HepG2 (cell line): Measurements from ENCODE around the gene HOXA6.

Experiments
- CBFB ChIP-seq: sonication (generic); formaldehyde crosslinking; IDR thresholded peaks from 2 replicates; pipeline ENCODE4 v1.4.0; 2020; ENCODE audit warnings: missing genetic modification reagents
- HDAC1 ChIP-seq: sonication (generic); formaldehyde crosslinking; IDR thresholded peaks from 2 replicates; pipeline ENCODE4 v1.5.1; 2020; ENCODE audit warnings: mild to moderate bottlenecking, missing genetic modification reagents
- MAFF ChIP-seq: IDR thresholded peaks from 2 replicates; pipeline ENCODE4 v1.6.1; 2011; ENCODE audit warnings: low read depth, low read length, improper control_type of control experiment
- PRMT3 ChIP-seq: sonication (generic); formaldehyde crosslinking; IDR thresholded peaks from 2 replicates; pipeline ENCODE4 v1.8.1; 2022; ENCODE audit warnings: low read depth, mild to moderate bottlenecking, moderate library complexity, missing genetic modification reagents, borderline replicate concordance
- SOX5 ChIP-seq: IDR thresholded peaks from 2 replicates; pipeline ENCODE4 v1.6.1; 2016; ENCODE audit warnings: borderline replicate concordance
- TRIM24 ChIP-seq: sonication (generic); formaldehyde crosslinking; IDR thresholded peaks from 2 replicates; pipeline ENCODE4 v1.8.0; 2022; ENCODE audit warnings: mild to moderate bottlenecking, missing genetic modification reagents
- ZFP36L1 ChIP-seq: sonication (generic); formaldehyde crosslinking; IDR thresholded peaks from 2 replicates; pipeline ENCODE4 v1.8.0; 2022; ENCODE audit warnings: mild to moderate bottlenecking, missing genetic modification reagents, moderate library complexity
- ZNF180 ChIP-seq: sonication (generic); formaldehyde crosslinking; IDR thresholded peaks from 2 replicates; pipeline ENCODE4 v1.4.0; 2020; ENCODE audit warnings: low read depth, missing genetic modification reagents, borderline replicate concordance
- ZNF431 ChIP-seq: sonication (generic); formaldehyde crosslinking; IDR thresholded peaks from 2 replicates; pipeline ENCODE4 v1.9.0; 2022; ENCODE audit warnings: missing genetic modification reagents, low read depth, mild to moderate bottlenecking, borderline replicate concordance
- TF ChIP-seq, protein P1 (sequence below): sonication (generic); formaldehyde crosslinking; IDR thresholded peaks from 2 replicates; pipeline ENCODE4 v1.5.0; 2020; ENCODE audit warnings: mild to moderate bottlenecking, missing genetic modification reagents, moderate library complexity
- TF ChIP-seq, protein P2 (sequence below): sonication (generic); formaldehyde crosslinking; IDR thresholded peaks from 2 replicates; pipeline ENCODE4 v1.9.0; 2022; ENCODE audit warnings: missing genetic modification reagents, mild to moderate bottlenecking, borderline replicate concordance
- TF ChIP-seq, protein P3 (sequence below): sonication (generic); formaldehyde crosslinking; IDR thresholded peaks from 2 replicates; pipeline ENCODE4 v1.8.1; 2023; ENCODE audit warnings: mild to moderate bottlenecking, missing genetic modification reagents

DNA sequence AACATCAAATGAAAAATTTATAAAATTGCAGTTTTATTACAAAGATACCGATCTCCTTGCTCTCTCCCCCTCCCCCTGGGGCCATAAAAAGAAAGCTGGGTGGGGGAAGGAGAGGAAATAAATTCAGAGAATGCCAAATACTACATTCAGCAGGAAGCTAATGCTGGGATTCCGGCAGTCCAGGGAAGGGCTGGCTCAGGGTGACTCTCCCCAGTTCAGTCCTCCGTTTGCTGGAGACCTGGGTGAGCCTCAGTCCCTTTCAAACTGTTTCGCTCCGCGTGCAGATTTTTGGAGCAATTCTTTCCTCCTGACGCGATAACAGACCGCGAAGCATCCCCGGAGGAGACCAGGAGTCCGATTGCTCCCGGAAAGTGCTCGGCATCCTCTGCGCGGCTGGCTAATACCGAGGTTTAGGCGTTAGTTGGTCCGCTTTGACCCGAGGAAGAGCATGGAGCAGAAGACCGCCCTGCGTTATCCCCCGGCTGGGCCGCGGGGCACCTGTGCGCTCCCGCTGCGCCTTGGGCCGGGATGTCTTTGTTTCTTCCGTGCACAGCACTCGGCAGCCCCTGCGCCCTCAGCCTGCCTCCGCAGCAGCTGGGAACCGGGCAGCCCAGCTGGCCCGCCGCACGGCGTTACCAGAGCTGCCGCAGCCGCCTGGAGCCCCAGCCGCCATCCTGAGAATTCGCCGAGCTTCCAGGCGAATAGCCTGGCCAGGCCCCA is 41.2 kb downstream of the HOXA6 start:
- TF ChIP-seq ZNF431 (CRISPR knock-in tag): no peak
- TF ChIP-seq, protein P1, sequence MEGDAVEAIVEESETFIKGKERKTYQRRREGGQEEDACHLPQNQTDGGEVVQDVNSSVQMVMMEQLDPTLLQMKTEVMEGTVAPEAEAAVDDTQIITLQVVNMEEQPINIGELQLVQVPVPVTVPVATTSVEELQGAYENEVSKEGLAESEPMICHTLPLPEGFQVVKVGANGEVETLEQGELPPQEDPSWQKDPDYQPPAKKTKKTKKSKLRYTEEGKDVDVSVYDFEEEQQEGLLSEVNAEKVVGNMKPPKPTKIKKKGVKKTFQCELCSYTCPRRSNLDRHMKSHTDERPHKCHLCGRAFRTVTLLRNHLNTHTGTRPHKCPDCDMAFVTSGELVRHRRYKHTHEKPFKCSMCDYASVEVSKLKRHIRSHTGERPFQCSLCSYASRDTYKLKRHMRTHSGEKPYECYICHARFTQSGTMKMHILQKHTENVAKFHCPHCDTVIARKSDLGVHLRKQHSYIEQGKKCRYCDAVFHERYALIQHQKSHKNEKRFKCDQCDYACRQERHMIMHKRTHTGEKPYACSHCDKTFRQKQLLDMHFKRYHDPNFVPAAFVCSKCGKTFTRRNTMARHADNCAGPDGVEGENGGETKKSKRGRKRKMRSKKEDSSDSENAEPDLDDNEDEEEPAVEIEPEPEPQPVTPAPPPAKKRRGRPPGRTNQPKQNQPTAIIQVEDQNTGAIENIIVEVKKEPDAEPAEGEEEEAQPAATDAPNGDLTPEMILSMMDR (CRISPR knock-in tag): no peak
- TF ChIP-seq ZNF180 (CRISPR knock-in tag): no peak
- TF ChIP-seq ZFP36L1 (CRISPR knock-in tag): no peak
- TF ChIP-seq HDAC1: no peak
- no peak for TF ChIP-seq MAFF
- no peak for TF ChIP-seq TRIM24 (CRISPR knock-in tag)
- TF ChIP-seq, protein P2, sequence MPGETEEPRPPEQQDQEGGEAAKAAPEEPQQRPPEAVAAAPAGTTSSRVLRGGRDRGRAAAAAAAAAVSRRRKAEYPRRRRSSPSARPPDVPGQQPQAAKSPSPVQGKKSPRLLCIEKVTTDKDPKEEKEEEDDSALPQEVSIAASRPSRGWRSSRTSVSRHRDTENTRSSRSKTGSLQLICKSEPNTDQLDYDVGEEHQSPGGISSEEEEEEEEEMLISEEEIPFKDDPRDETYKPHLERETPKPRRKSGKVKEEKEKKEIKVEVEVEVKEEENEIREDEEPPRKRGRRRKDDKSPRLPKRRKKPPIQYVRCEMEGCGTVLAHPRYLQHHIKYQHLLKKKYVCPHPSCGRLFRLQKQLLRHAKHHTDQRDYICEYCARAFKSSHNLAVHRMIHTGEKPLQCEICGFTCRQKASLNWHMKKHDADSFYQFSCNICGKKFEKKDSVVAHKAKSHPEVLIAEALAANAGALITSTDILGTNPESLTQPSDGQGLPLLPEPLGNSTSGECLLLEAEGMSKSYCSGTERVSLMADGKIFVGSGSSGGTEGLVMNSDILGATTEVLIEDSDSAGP (CRISPR knock-in tag): no peak
- TF ChIP-seq, protein P3, sequence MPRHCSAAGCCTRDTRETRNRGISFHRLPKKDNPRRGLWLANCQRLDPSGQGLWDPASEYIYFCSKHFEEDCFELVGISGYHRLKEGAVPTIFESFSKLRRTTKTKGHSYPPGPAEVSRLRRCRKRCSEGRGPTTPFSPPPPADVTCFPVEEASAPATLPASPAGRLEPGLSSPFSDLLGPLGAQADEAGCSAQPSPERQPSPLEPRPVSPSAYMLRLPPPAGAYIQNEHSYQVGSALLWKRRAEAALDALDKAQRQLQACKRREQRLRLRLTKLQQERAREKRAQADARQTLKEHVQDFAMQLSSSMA: no peak
- TF ChIP-seq SOX5 (CRISPR knock-in tag): no peak
- no peak for TF ChIP-seq CBFB (CRISPR knock-in tag)
- TF ChIP-seq PRMT3 (CRISPR knock-in tag): no peak
